IMR-90 (cell line): ENCODE data around the gene RBFOX2. TPM values are rescaled to one million over a fixed set of nuclear protein-coding genes. Genes with fewer than 3 reads are reported as not detected.
A peak's percentile ranks its signal among the peaks of the same experiment; 100 is the strongest.

Experiments used
- ATAC-seq: fragments of 200-7000 bp; cut with Tn5 transposase; 2 replicates; pipeline ENCODE4 v1.9.1; 2020; ENCODE audit warnings: low read depth, mild to moderate bottlenecking, moderate library complexity
- BruUV-seq: library from RNA; stranded (reverse); fragments of 400-500 nt; replicated peaks from 2 replicates; lab custom pipeline; 2021; lab: Mats Ljungman, UMichigan
- CTCF ChIA-PET: fragments of 300-600 bp; formaldehyde crosslinking; extraction: SDS; loops from one replicate; lab custom pipeline; 2021; ENCODE audit warnings: antibody characterized with exemption; lab: Yijun Ruan, JAX
- POLR2A ChIA-PET: fragments of 300-600 bp; sonication (Branson Sonifier 250); formaldehyde crosslinking; loops from one replicate; lab custom pipeline; 2022; ENCODE audit warnings: antibody characterized with exemption; ENCODE audit not compliant: unreplicated experiment; lab: Charles Lee
- DNase-seq: peaks from one replicate; pipeline ENCODE4 v3.0.0; 2013
- H2AFZ ChIP-seq: replicated peaks from 2 replicates; pipeline ENCODE3; 2013; ENCODE audit warnings: low read length, mild to moderate bottlenecking; ENCODE audit not compliant: poor library complexity
- H2AK5ac ChIP-seq: 2 replicates; pipeline ENCODE4 v1.6.1; 2013; ENCODE audit warnings: low read depth, low read length, inconsistent platforms
- H2AK9ac ChIP-seq: replicated peaks from 2 replicates; pipeline ENCODE3; 2013; ENCODE audit warnings: mild to moderate bottlenecking, low read depth, low read length, moderate library complexity; ENCODE audit not compliant: poor library complexity
- H2BK120ac ChIP-seq: 2 replicates; pipeline ENCODE4 v1.6.1; 2013; ENCODE audit warnings: low read depth, low read length, inconsistent platforms
- H2BK15ac ChIP-seq: 3 replicates; pipeline ENCODE4 v1.6.1; 2013; ENCODE audit warnings: low read depth, low read length, inconsistent platforms
- H2BK20ac ChIP-seq: 2 replicates; pipeline ENCODE4 v1.6.1; 2013; ENCODE audit warnings: low read depth, mild to moderate bottlenecking, inconsistent platforms, low read length, moderate library complexity
- H2BK5ac ChIP-seq: 2 replicates; pipeline ENCODE4 v1.6.1; 2013; ENCODE audit warnings: mild to moderate bottlenecking, low read depth, low read length, inconsistent platforms; ENCODE audit not compliant: poor library complexity, severe bottlenecking
- H3K14ac ChIP-seq: replicated peaks from 2 replicates; pipeline ENCODE4 v1.6.1; 2013; ENCODE audit warnings: low read depth, low read length, inconsistent platforms
- H3K18ac ChIP-seq: 2 replicates; pipeline ENCODE4 v1.6.1; 2013; ENCODE audit warnings: low read depth, low read length, control low read depth
- H3K23ac ChIP-seq: 2 replicates; pipeline ENCODE4 v1.6.1; 2013; ENCODE audit warnings: low read depth, low read length, inconsistent platforms
- H3K27ac ChIP-seq: 2 replicates; pipeline ENCODE4 v1.5.1; 2013; ENCODE audit warnings: mild to moderate bottlenecking, control low read depth, low read length; ENCODE audit not compliant: insufficient read depth
- H3K27me3 ChIP-seq: 2 replicates; pipeline ENCODE4 v1.6.1; 2013; ENCODE audit warnings: low read length; ENCODE audit not compliant: control insufficient read depth, insufficient read depth
- H3K36me3 ChIP-seq: 2 replicates; pipeline ENCODE4 v1.6.1; 2013; ENCODE audit warnings: low read length, mixed read lengths; ENCODE audit not compliant: control insufficient read depth, insufficient read depth
- H3K4ac ChIP-seq: 2 replicates; pipeline ENCODE4 v1.6.1; 2013; ENCODE audit warnings: low read depth, low read length, inconsistent platforms
- H3K4me1 ChIP-seq: 2 replicates; pipeline ENCODE4 v1.6.1; 2013; ENCODE audit warnings: low read length, mixed read lengths; ENCODE audit not compliant: control insufficient read depth, insufficient read depth
- H3K4me2 ChIP-seq: 2 replicates; pipeline ENCODE4 v1.6.1; 2013; ENCODE audit warnings: low read depth, mild to moderate bottlenecking, control low read depth, low read length, moderate library complexity
- H3K4me3 ChIP-seq: 2 replicates; pipeline ENCODE4 v1.5.1; 2013; ENCODE audit warnings: low read depth, mild to moderate bottlenecking, control low read depth, low read length, moderate library complexity; ENCODE audit not compliant: insufficient read depth
- H3K56ac ChIP-seq: 2 replicates; pipeline ENCODE4 v1.6.1; 2013; ENCODE audit warnings: low read length, inconsistent platforms; ENCODE audit not compliant: insufficient read depth; ENCODE audit errors: extremely low read depth
- H3K79me1 ChIP-seq, 2 experiments: 2 replicates each; pipeline ENCODE4 v1.6.1; 2013; ENCODE audit warnings: low read length in 2 of 2, inconsistent platforms in 1 of 2, low read depth in 1 of 2
- H3K9ac ChIP-seq: 2 replicates; pipeline ENCODE4 v1.6.1; 2013; ENCODE audit warnings: low read depth, low read length, control low read depth
- H3K9me1 ChIP-seq: 2 replicates; pipeline ENCODE4 v1.6.1; 2013; ENCODE audit warnings: low read length, inconsistent platforms; ENCODE audit not compliant: insufficient read depth
- H3K9me3 ChIP-seq: 2 replicates; pipeline ENCODE4 v1.6.1; 2013; ENCODE audit warnings: low read length; ENCODE audit not compliant: control insufficient read depth, insufficient read depth
- H4K20me1 ChIP-seq: 2 replicates; pipeline ENCODE4 v1.6.1; 2013; ENCODE audit warnings: low read length, inconsistent platforms; ENCODE audit not compliant: insufficient read depth
- H4K5ac ChIP-seq: 2 replicates; pipeline ENCODE4 v1.6.1; 2013; ENCODE audit warnings: mild to moderate bottlenecking, low read depth, low read length, control low read depth
- H4K8ac ChIP-seq, 2 experiments: 2 replicates each; pipeline ENCODE4 v1.6.1; 2013; ENCODE audit warnings: low read depth in 2 of 2, low read length in 2 of 2, control low read depth in 1 of 2, inconsistent platforms in 1 of 2
- H4K91ac ChIP-seq: 2 replicates; pipeline ENCODE4 v1.6.1; 2013; ENCODE audit warnings: low read depth, low read length, inconsistent platforms; ENCODE audit not compliant: insufficient read depth
- BHLHE40 ChIP-seq: fragments of 150-350 bp; IDR thresholded peaks from 2 replicates; pipeline ENCODE4 v1.6.1; 2016; ENCODE audit warnings: mild to moderate bottlenecking, low read depth, low read length
- CEBPB ChIP-seq: IDR thresholded peaks from 2 replicates; pipeline ENCODE4 v1.6.1; 2012; ENCODE audit warnings: low read depth, low read length, improper control_type of control experiment
- CHD1 ChIP-seq: IDR thresholded peaks from 2 replicates; pipeline ENCODE4 v1.6.1; 2012; ENCODE audit warnings: low read depth, low read length, improper control_type of control experiment
- ELK1 ChIP-seq: fragments of 150-350 bp; IDR thresholded peaks from 2 replicates; pipeline ENCODE4 v1.6.1; 2016; ENCODE audit warnings: low read depth, mild to moderate bottlenecking, low read length, moderate library complexity, borderline replicate concordance
- MAFK ChIP-seq: IDR thresholded peaks from 2 replicates; pipeline ENCODE4 v1.6.1; 2012; ENCODE audit warnings: low read depth, low read length, improper control_type of control experiment
- MXI1 ChIP-seq: IDR thresholded peaks from 2 replicates; pipeline ENCODE4 v1.6.1; 2012; ENCODE audit warnings: low read depth, mild to moderate bottlenecking, low read length, moderate library complexity, borderline replicate concordance
- NFE2L2 ChIP-seq: fragments of 150-350 bp; IDR thresholded peaks from 2 replicates; pipeline ENCODE4 v1.6.1; 2016; ENCODE audit warnings: low read depth, mild to moderate bottlenecking, low read length
- POLR2A ChIP-seq: IDR thresholded peaks from 2 replicates; pipeline ENCODE4 v1.6.1; 2012; ENCODE audit warnings: mild to moderate bottlenecking, low read depth, low read length
- RAD21 ChIP-seq: IDR thresholded peaks from 2 replicates; pipeline ENCODE4 v1.6.1; 2012; ENCODE audit warnings: low read length, improper control_type of control experiment
- RFX5 ChIP-seq: IDR thresholded peaks from 2 replicates; pipeline ENCODE4 v1.8.0; 2012; ENCODE audit warnings: low read depth, mild to moderate bottlenecking, low read length, moderate library complexity
- SMC3 ChIP-seq: fragments of 150-350 bp; IDR thresholded peaks from 2 replicates; pipeline ENCODE4 v1.6.1; 2016; ENCODE audit warnings: low read depth, mild to moderate bottlenecking, antibody characterized with exemption, low read length, moderate library complexity
- USF2 ChIP-seq: fragments of 150-350 bp; IDR thresholded peaks from 2 replicates; pipeline ENCODE4 v1.6.1; 2017; ENCODE audit warnings: mild to moderate bottlenecking, antibody characterized with exemption, low read length, low read depth
- WGBS, 2 experiments: methylation state at CpG; one replicate each; pipeline versions ENCODE4 v1.1.5 to v1.1.7; 2013; ENCODE audit warnings: missing lambda C conversion rate in 2 of 2; ENCODE audit not compliant: insufficient read length in 1 of 2; ENCODE audit errors: extremely low coverage in 2 of 2; 5-methylcytosine and 5-hydroxymethylcytosine counted together
- dilution Hi-C: fragments of 300-500 bp; cut with HindIII; formaldehyde crosslinking; loops from one replicate; pipeline ENCODE4 v1.14.3; 2018; ENCODE audit warnings: low sequenced_read_pairs; ENCODE audit not compliant: unreplicated experiment
- in situ Hi-C: fragments of 300-500 bp; cut with MboI; formaldehyde crosslinking; loops from 3 replicates; pipeline ENCODE4 v1.14.3; 2019; ENCODE audit warnings: low sequenced_read_pairs, inconsistent platforms, mixed read lengths
- intact Hi-C: fragments of 100-400 bp; cut with micrococcal nuclease; formaldehyde crosslinking; loops from 2 replicates; pipeline ENCODE4 v1.10.0; 2022
- polyA plus RNA-seq, 3 experiments: library from polyadenylated mRNA; depleted of rRNA; stranded (reverse); fragments of >200 nt; gene quantifications; 2 replicates each; pipeline ENCODE4 v1.2.3, GENCODE V29; 2012; ENCODE audit warnings: low replicate concordance in 1 of 3
- total RNA-seq: library from RNA; depleted of rRNA; stranded (reverse); fragments of >200 nt; gene quantifications from 2 replicates; pipeline ENCODE4 v1.2.3, GENCODE V29; 2012

Gene RBFOX2
- total and polyA plus RNA-seq, 2 of the 4 experiments (the other 2 are of a cell fraction) = 146 to 178 TPM

GRCh38 chr22:35966314-35967045, 62.1 kb downstream of the RBFOX2 start:
- in situ Hi-C loops (no loop called here), dilution Hi-C loops (no loop called here), intact Hi-C loops (no loop called here)
- Histone ChIP-seq H3K4me3 (no peak overlapping the region), H2AK9ac (no peak overlapping the region), H3K9me1 (peaks cover 14% of the 10 kb centered on the region), H2BK15ac (no peak overlapping the region), H4K8ac (no peak overlapping the region), H2AFZ (no peak overlapping the region), H4K20me1 (peaks cover 20% of the 10 kb centered on the region), H2BK5ac (no peak overlapping the region), H2AK5ac (no peak overlapping the region), H3K56ac (no peak overlapping the region), H2BK20ac (no peak overlapping the region), H3K4me2 (no peak overlapping the region), H3K4ac (no peak overlapping the region), H3K27me3 (no peaks in the 10 kb centered on the region), H3K4me1 (peaks cover 21% of the 10 kb centered on the region), H3K36me3 (no peaks in the 10 kb centered on the region), H3K79me1 (peaks cover 49 to 87% of the 10 kb centered on the region in 2 experiments), H3K23ac (no peak overlapping the region; the same call in 1 of the 2 replicates), H3K18ac (no peak overlapping the region), H4K91ac (no peak overlapping the region), H3K27ac (no peak overlapping the region), H3K9me3 (no peaks in the 10 kb centered on the region), H3K9ac (no peak overlapping the region), H3K14ac (no peak overlapping the region; the same call in 1 of the 2 replicates), H4K5ac (no peak overlapping the region), H2BK120ac (no peak overlapping the region)
- POLR2A ChIA-PET = no interaction called here
- ATAC-seq (no peak), DNase-seq (peak; percentile 35)
- no TSS peak for BruUV-seq
- TF ChIP-seq ELK1 = no peak
- TF ChIP-seq USF2 = no peak
- no peak for TF ChIP-seq CHD1
- no peak for TF ChIP-seq POLR2A
- TF ChIP-seq MAFK = no peak
- no peak for TF ChIP-seq RAD21
- no peak for TF ChIP-seq RFX5
- no peak for TF ChIP-seq CEBPB
- TF ChIP-seq MXI1 = no peak
- no peak for TF ChIP-seq SMC3
- no peak for TF ChIP-seq NFE2L2
- no peak for TF ChIP-seq BHLHE40
- CTCF ChIA-PET = interaction anchor here (1.1 kb wide), 1 partner anchor 9 kb away, joined by 3 read pairs; no protein-coding TSS in a partner anchor
- no CpG with 5 or more reads among the region's 6 CpGs for WGBS, 2 experiments
